BLaER1 treated with 17β-estradiol and CSF1 and Interleukin-3, amounts not matched to agents 10 nM and 100 nM (cell line): ENCODE data around the gene SVIL.
"Not testable (repeated sequence)": the region's sequence is repeated elsewhere in the genome, so short reads cannot be mapped to it uniquely, and the experiment has no call there.

Experiments
- H3K27ac ChIP-seq, 11 experiments: shearing (Covaris generic); formaldehyde crosslinking; 2 replicates each; pipeline ENCODE4 v1.8.1; 2022
- H3K27me3 ChIP-seq, 11 experiments: shearing (Covaris generic); formaldehyde crosslinking; 2 replicates each; pipeline ENCODE4 v1.8.1; 2022
- H3K36me3 ChIP-seq, 11 experiments: shearing (Covaris generic); formaldehyde crosslinking; 2 replicates each; pipeline ENCODE4 v1.8.1; 2022
- H3K4me1 ChIP-seq, 10 experiments: shearing (Covaris generic); formaldehyde crosslinking; 2 replicates each; pipeline ENCODE4 v1.8.1; 2022
- H3K4me2 ChIP-seq, 11 experiments: shearing (Covaris generic); formaldehyde crosslinking; 2 replicates each; pipeline ENCODE4 v1.8.1; 2022
- H3K4me3 ChIP-seq, 10 experiments: shearing (Covaris generic); formaldehyde crosslinking; 2 replicates each; pipeline ENCODE4 v1.8.1; 2022
- H3K9ac ChIP-seq, 11 experiments: shearing (Covaris generic); formaldehyde crosslinking; 2 replicates each; pipeline ENCODE4 v1.8.1; 2022
- H3K9me3 ChIP-seq, 11 experiments: shearing (Covaris generic); formaldehyde crosslinking; replicated peaks in 1 of 11; 2 replicates each; pipeline ENCODE4 v1.8.1; 2022
- H4K20me1 ChIP-seq, 11 experiments: shearing (Covaris generic); formaldehyde crosslinking; 2 replicates each; pipeline ENCODE4 v1.8.1; 2022
- Cebpa-rat ChIP-seq, 11 experiments: shearing (Covaris generic); IDR thresholded peaks; 2 replicates each; pipeline ENCODE4 v1.8.1; 2022

The SVIL gene

DNA sequence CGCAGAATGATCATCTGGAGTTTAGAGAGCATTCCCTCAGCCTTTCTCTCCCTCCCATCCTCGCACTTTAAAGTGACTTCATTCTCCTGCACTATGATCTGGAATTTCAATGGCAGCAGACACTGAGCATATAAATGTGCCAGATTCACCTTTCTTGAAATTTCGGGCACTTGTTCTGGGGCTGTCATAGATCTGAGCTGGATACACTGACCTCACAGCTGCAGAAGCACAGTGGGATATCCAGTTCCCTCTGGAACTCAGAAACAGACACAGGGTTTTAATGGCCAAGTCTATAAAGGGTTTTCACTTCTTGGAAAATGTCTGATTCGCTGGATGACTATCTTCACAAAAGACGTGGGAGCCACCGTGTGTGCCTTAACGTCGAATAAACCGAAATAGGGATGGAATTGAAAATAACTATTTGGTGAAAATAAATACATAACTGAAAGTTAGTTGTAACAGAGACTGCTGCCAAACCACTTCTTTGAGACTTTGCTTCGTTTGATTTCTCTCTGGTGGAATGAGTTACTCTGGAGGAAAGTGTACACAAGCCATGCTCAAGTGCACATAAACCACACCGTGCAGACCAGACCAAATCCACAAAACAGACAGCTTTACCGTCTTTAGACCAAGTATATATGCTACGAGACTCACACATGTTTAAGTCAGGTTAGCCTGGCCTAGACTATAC is 126.1 kb downstream of the SVIL start:
- H4K20me1 ChIP-seq = no peaks in the 10 kb centered on the region; a peak in 1 of 22 replicates
- H3K9ac ChIP-seq = no peak overlapping the region
- H3K9me3 ChIP-seq = no peaks in the 10 kb centered on the region
- H3K4me2 ChIP-seq = peak overlapping the region in 6 of 11 experiments; percentile 15 to 53 (median 24); a peak in 8 of 22 replicates
- no peak for TF ChIP-seq Cebpa-rat (IDR thresholded peaks at IDR 0.05)
- H3K27ac ChIP-seq = no peak overlapping the region
- H3K4me1 ChIP-seq = peaks cover 0 to 14% (median 8%) of the 10 kb centered on the region in 10 experiments; a peak in 11 of 20 replicates
- peaks cover 0 to 21% (median 3%) of the 10 kb centered on the region in 11 experiments; a peak in 5 of 22 replicates for H3K36me3 ChIP-seq
- no peak overlapping the region for H3K4me3 ChIP-seq
- H3K27me3 ChIP-seq = no peaks in the 10 kb centered on the region

GRCh38 chr10:29507750-29508149 is 127.0 kb downstream of the SVIL start:
- not testable (repeated sequence) for H3K4me2 ChIP-seq, H3K27ac ChIP-seq, H3K4me3 ChIP-seq, H3K27me3 ChIP-seq, H3K9ac ChIP-seq, H3K9me3 ChIP-seq, H4K20me1 ChIP-seq
- Histone ChIP-seq H3K36me3 (peaks cover 0 to 21% (median 3%) of the 10 kb centered on the region in 11 experiments; a peak in 5 of 22 replicates), H3K4me1 (peaks cover 0 to 14% (median 8%) of the 10 kb centered on the region in 10 experiments; a peak in 11 of 20 replicates)

DNA sequence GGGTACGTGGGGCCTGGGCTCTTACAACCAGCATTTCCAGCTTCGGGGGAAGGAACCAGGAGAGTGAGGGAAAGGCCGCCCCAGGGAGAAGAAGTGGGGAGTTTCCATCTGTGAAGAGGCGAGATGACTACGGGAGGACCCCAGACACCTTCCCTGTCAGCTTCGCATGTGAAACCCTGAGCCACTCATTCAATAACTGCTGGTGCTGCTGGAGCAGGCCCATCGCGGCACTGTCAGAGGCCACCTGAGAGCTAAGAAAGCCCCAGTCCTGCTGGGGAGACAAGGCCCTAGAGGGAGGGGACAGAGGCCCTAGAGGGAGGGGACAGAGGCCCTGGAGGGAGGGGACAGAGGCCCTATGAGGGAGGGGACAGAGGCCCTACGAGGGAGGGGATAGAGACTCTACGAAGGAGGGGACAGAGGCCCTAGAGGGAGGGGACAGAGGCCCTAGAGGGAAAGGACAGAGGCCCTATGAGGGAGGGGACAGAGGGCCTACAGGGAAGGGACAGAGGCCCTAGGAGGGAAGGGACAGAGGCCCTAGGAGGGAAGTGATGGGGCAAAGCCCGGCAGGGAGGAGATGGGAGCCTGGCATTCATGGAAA is 128.3 kb downstream of the SVIL start:
- H3K27me3 ChIP-seq, H3K36me3 ChIP-seq, H3K9me3 ChIP-seq, H3K4me2 ChIP-seq, H3K27ac ChIP-seq, H3K9ac ChIP-seq, H4K20me1 ChIP-seq, H3K4me3 ChIP-seq: not testable (repeated sequence)
- H3K4me1 ChIP-seq = peaks cover 0 to 14% (median 8%) of the 10 kb centered on the region in 10 experiments; a peak in 11 of 20 replicates

DNA sequence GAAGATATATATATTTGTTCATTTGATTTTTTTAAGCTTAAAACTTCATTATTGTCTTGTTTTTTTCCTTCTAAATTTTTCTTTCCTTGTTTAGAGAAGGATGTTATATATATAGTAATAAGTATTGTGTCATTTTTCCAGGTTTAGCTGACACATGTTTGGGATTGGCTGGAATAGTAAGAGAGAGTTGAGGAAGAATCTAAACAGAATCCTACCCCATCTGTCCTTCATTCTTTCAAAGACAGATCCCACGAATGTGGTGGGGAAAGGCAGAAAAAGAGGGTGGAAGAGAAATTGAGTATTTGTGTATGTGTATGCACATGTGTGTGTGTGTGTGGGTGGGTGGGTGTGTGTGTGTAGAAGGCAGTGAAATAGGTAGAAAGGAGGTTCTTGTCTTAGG is 132.4 kb downstream of the SVIL start:
- peaks cover 0 to 8% (median 3%) of the 10 kb centered on the region in 10 experiments; a peak in 8 of 20 replicates for H3K4me1 ChIP-seq
- no peaks in the 10 kb centered on the region for H3K27me3 ChIP-seq
- H4K20me1 ChIP-seq = no peaks in the 10 kb centered on the region
- H3K27ac ChIP-seq = no peak overlapping the region
- no peak overlapping the region for H3K4me3 ChIP-seq
- no peaks in the 10 kb centered on the region for H3K9me3 ChIP-seq
- peaks cover 0 to 27% (median 4%) of the 10 kb centered on the region in 11 experiments; a peak in 5 of 22 replicates for H3K36me3 ChIP-seq
- TF ChIP-seq Cebpa-rat (IDR thresholded peaks at IDR 0.05) = no peak
- no peak overlapping the region for H3K9ac ChIP-seq
- H3K4me2 ChIP-seq = no peak overlapping the region

DNA sequence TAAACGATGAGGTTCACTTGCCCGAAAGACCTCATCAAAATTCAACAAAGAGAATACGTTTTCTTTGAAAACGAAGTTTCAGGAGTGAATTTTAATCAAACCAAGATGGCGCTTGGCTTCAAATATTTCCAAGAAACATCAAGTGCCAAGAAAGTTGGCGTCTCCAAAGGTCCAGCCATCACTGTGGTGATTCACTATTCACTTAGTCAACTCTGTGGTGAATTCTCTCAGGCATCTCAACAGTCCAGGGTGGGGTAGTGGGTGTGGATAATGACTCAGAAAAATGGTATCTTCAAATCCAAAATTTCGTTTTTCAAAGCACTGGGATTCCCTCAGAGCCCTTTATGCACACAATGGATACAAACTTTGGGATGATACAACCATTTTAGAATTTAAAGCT is 133.1 kb downstream of the SVIL start:
- Histone ChIP-seq H3K9ac (no peak overlapping the region), H3K36me3 (peaks cover 0 to 25% (median 4%) of the 10 kb centered on the region in 11 experiments; a peak in 5 of 22 replicates), H3K27ac (no peak overlapping the region), H3K4me3 (no peak overlapping the region), H3K27me3 (no peaks in the 10 kb centered on the region), H3K4me2 (no peak overlapping the region), H3K4me1 (peaks cover 0 to 8% (median 3%) of the 10 kb centered on the region in 10 experiments; a peak in 8 of 20 replicates), H3K9me3 (no peaks in the 10 kb centered on the region), H4K20me1 (no peaks in the 10 kb centered on the region)
- no peak for TF ChIP-seq Cebpa-rat (IDR thresholded peaks at IDR 0.05)

DNA sequence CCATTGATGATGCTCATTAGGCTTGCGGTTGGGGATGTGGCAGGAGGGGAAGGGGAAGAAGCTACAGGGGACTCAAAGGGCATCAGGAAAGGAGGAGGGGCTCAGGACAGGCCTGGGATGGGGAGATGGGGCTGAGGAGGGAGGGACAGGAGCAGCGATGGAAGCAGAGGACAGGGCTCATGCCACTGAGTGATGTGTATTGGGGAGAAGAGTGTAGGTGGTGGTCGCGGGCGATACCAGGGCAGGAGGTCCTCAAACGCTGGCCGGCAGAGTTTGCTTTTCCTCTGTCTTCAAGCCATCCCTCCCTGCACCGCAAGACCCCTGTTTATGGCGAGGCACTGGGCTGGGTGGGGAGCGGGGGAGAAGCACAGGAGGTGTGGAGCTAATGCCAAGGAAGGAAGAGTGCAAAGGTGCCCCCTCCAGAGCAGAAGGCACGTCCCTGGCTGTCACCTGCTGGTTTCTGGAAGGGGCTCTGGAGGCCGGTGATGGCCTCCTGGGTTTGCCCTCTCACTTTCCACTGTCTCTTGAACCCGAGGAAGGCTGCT is 134.7 kb downstream of the SVIL start:
- H3K36me3 ChIP-seq = peaks cover 0 to 31% (median 5%) of the 10 kb centered on the region in 11 experiments; a peak in 6 of 22 replicates
- peaks cover 0 to 8% (median 3%) of the 10 kb centered on the region in 10 experiments; a peak in 8 of 20 replicates for H3K4me1 ChIP-seq
- no peaks in the 10 kb centered on the region for H4K20me1 ChIP-seq
- H3K4me3 ChIP-seq = no peak overlapping the region
- no peak for TF ChIP-seq Cebpa-rat (IDR thresholded peaks at IDR 0.05)
- no peaks in the 10 kb centered on the region for H3K27me3 ChIP-seq
- peak overlapping the region in 3 of 11 experiments; percentile 38 to 50 (median 48); a peak in 6 of 22 replicates for H3K4me2 ChIP-seq
- no peaks in the 10 kb centered on the region for H3K9me3 ChIP-seq
- H3K27ac ChIP-seq = no peak overlapping the region
- H3K9ac ChIP-seq = no peak overlapping the region

DNA sequence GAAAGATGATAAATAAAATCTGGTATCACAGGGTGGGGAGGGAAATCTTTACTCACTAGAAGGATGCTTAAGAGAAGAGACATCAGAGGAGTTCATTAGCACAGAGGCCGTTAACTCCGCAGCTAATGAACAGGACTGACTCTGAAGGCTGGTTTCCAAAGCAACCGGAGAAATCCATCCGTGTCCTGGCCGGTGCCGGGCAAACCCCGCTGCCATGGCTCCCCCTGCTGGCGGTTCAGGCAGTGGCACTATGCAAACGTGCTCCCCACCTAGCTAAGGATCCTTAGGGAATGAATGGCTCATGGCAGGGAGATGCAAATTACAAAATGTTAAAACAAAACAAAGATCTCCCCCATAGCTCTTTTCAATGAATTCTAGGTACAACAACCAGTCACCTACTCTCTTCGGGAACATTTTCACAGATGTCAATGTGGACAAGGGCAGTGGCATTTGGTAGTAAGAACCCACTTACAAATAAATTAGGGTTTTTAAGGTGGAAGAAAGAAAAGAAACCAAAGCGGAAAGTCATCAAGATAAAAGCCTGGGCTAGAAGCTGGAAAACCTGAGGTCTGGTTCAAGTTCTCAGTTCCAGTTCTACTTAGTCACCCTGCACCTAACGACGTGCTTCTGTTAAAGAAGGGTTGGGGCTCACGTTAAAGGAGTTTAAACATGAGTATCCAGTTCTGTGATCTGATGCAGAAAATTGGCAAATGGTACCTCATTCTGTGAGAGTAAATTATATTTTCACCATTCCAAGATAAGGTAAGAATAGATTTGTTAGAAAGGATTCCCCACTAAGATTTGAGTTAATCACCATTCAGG is 138.2 kb downstream of the SVIL start:
- Histone ChIP-seq H3K4me2 (no peak overlapping the region), H3K4me3 (no peak overlapping the region), H3K27ac (no peak overlapping the region), H4K20me1 (no peaks in the 10 kb centered on the region), H3K27me3 (no peaks in the 10 kb centered on the region), H3K4me1 (peaks cover 6 to 15% (median 8%) of the 10 kb centered on the region in 10 experiments; a peak in 16 of 20 replicates), H3K9me3 (no peaks in the 10 kb centered on the region), H3K9ac (no peak overlapping the region), H3K36me3 (peaks cover under 1 to 63% (median 23%) of the 10 kb centered on the region in 11 experiments; a peak in 19 of 22 replicates)
- no peak for TF ChIP-seq Cebpa-rat (IDR thresholded peaks at IDR 0.05)

- Histone ChIP-seq H3K4me2 (no peak overlapping the region), H4K20me1 (no peaks in the 10 kb centered on the region), H3K4me3 (no peak overlapping the region), H3K27ac (no peak overlapping the region), H3K36me3 (peaks cover 8 to 75% (median 35%) of the 10 kb centered on the region in 11 experiments; a peak in 20 of 22 replicates), H3K4me1 (peaks cover 1 to 11% (median 9%) of the 10 kb centered on the region in 10 experiments; a peak in 16 of 20 replicates), H3K9me3 (no peaks in the 10 kb centered on the region), H3K9ac (no peak overlapping the region), H3K27me3 (no peaks in the 10 kb centered on the region)
- TF ChIP-seq Cebpa-rat (IDR thresholded peaks at IDR 0.05) = no peak
Measured at GRCh38 chr10:29495366-29495765, 139.4 kb downstream of the SVIL start.

- Histone ChIP-seq H3K27me3 (no peaks in the 10 kb centered on the region), H3K4me3 (no peak overlapping the region), H3K36me3 (peaks cover 14 to 86% (median 44%) of the 10 kb centered on the region in 11 experiments; a peak in 20 of 22 replicates), H4K20me1 (no peaks in the 10 kb centered on the region), H3K27ac (no peak overlapping the region), H3K4me1 (peaks cover 0 to 11% (median 8%) of the 10 kb centered on the region in 10 experiments; a peak in 9 of 20 replicates), H3K9ac (no peak overlapping the region), H3K9me3 (no peaks in the 10 kb centered on the region), H3K4me2 (no peak overlapping the region)
- TF ChIP-seq Cebpa-rat (IDR thresholded peaks at IDR 0.05) = no peak
Measured at GRCh38 chr10:29493697-29494096, 141.1 kb downstream of the SVIL start.
